A549 treated with Hydrocortisone at 1 μM for 4 hours (cell line): ENCODE data around the gene FOXO3B. TPM values are rescaled to one million over a fixed set of nuclear protein-coding genes. Genes with fewer than 3 reads are reported as not detected.

Source experiments
- total RNA-seq: library from RNA; stranded (reverse); fragments of 200-300 nt; extraction: Qiagen RNA extraction; gene quantifications from 5 replicates; pipeline ENCODE4 v1.2.3, GENCODE V29; 2022

FOXO3B gene
- total RNA-seq: 2.9 to 4.3 TPM (median 3.8 TPM) in 5 replicates

DNA sequence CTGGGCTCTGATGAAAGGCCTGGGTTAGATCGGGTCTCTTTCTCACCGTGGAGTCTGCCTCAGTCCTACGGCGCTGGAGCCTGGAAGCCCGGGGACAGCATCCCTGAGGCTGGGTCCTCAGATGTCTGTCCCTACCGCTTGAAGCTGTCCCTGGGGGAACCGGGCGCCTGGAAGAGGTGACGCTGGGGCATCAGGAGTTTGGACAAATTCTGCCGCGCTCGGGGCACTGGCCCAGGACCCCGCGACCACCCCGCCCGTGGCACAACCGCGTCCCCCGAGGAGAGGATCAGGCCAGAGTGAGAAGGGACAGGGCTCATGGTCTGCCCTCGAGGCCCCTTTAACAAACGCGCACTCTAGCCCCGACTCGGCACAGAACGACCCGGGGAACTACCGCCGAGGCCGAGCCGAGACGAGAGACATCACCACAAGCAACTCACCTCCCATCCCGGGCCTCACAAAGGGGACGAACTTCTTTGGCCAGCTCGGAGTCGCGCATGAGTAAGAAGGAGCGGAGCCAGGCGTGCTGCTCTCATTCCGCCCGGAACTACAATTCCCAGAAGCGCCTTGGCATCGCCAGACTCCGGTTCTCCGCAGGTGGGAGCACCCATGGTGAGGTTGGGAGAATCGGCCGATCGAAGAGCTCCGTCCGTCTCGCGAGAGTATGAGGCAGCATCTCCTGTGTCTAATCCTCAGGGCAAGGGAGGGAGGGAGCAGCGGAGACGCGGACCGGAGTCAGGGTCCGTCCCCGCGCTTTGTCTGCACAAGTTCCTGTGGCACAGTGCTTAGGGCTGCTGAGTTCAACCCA is at the start of gene FOXO3B:
Gene FOXO3B, minus strand, starts transcription at position 548 of the 805 bp plus-strand sequence. CDS start 663 bp downstream, outside the sequence.

DNA sequence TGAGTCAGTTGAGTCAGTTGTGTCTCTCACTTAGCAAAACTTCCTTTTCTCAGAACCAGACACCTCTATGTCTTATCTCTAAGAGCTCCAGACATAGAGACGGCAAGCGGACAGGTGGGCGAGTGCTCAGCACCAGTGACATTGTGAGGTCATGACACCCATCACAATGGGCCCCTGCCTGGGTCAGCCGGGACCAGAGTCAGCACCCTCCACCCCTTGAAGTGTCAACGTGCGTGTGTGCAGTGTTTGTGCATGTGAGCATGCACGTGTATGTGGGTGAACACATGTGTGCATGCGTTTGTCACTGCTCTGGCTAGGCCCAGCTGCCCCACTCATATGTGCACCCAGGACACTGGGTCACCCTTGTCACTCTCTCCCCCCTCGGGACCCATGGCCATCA is 37.8 kb downstream of the FOXO3B start, which contains the start of gene TBC1D28:
Gene TBC1D28, minus strand, starts transcription at position 101 of the 400 bp plus-strand sequence. CDS start 3,039 bp downstream, outside the sequence.

Other genes starting within 250 kb of the FOXO3B start
- gene LGALS9C, start 205.5 kb downstream of the FOXO3B start, total RNA-seq: not detected in 5 replicates
- gene TBC1D28, start 37.9 kb downstream of the FOXO3B start, total RNA-seq: not detected in 5 replicates
- gene FBXW10, start 61.7 kb upstream of the FOXO3B start, total RNA-seq: 0.92 to 1.3 TPM (median 1.3 TPM) in 5 replicates
- gene TVP23B, start 98.9 kb upstream of the FOXO3B start, total RNA-seq: 60.1 to 87.8 TPM (median 62.1 TPM) in 5 replicates
- gene PRPSAP2, start 175.8 kb upstream of the FOXO3B start, total RNA-seq: 39.5 to 45.2 TPM (median 41.4 TPM) in 5 replicates